ENCODE results near the gene SERPIND1. TPM values are rescaled to one million over a fixed set of nuclear protein-coding genes. Genes with fewer than 3 reads are reported as not detected.

SERPIND1 gene
- total RNA-seq, 1 donor: not detected

DNA sequence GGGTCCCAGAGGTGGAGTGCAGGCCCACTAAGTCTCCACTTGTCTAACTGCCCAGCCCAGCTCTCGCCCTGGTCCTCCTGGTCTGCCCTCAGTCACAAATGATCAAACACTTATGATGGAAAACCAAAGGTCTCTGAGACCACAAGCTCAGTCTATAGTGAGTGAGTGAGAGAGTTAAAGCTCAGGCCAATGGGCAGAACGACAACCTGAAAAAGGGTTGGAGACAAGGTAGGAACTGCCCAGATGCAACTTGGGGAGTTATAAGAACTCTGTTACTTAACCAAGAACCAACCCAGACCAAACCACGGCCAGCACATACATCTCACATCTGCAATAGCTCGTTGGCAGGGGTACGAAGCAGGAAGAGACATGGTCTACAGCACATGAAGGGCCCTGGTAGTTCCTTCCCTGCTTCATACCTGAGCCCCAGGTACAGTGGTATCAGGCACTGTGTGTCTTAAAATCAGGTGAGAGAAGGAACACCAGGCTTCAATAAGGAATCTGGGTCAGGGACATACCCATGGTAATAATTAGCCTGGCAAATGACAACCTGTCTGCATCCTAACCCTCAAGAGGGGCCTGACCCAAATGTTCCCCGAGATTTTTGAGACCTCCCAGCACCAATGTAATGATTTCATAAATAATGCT is 35.7 kb downstream of the SERPIND1 start:
- Histone ChIP-seq H3K4me2 (ENCODE audit: insufficient read depth, low read length) (no peak overlapping the region), H2AFZ (ENCODE audit: low read length) (no peak overlapping the region), H3K4me3 (ENCODE audit: insufficient read depth, low read length) (no peak overlapping the region), H3K79me2 (ENCODE audit: insufficient read depth, low read length) (no peaks in the 10 kb centered on the region), H3K9me3 (ENCODE audit: low read depth, low read length) (no peaks in the 10 kb centered on the region), H3K36me3 (ENCODE audit: insufficient read depth, low read length) (peaks cover 46% of the 10 kb centered on the region), H3K27me3 (ENCODE audit: insufficient read depth, low read length) (no peaks in the 10 kb centered on the region), H3K27ac (ENCODE audit: low read depth, low read length) (no peak overlapping the region), H4K20me1 (ENCODE audit: insufficient read depth, low read length) (no peaks in the 10 kb centered on the region), H3K4me1 (ENCODE audit: insufficient read depth, low read length) (peaks cover 19% of the 10 kb centered on the region)
- TF ChIP-seq, protein P1, sequence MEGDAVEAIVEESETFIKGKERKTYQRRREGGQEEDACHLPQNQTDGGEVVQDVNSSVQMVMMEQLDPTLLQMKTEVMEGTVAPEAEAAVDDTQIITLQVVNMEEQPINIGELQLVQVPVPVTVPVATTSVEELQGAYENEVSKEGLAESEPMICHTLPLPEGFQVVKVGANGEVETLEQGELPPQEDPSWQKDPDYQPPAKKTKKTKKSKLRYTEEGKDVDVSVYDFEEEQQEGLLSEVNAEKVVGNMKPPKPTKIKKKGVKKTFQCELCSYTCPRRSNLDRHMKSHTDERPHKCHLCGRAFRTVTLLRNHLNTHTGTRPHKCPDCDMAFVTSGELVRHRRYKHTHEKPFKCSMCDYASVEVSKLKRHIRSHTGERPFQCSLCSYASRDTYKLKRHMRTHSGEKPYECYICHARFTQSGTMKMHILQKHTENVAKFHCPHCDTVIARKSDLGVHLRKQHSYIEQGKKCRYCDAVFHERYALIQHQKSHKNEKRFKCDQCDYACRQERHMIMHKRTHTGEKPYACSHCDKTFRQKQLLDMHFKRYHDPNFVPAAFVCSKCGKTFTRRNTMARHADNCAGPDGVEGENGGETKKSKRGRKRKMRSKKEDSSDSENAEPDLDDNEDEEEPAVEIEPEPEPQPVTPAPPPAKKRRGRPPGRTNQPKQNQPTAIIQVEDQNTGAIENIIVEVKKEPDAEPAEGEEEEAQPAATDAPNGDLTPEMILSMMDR (IDR thresholded peaks at IDR 0.05; ENCODE audit: extremely low read depth, low read depth, low read length): no peak
- DNase-seq (ENCODE audit: insufficient read length, low spot score, missing footprints): no peak

DNA sequence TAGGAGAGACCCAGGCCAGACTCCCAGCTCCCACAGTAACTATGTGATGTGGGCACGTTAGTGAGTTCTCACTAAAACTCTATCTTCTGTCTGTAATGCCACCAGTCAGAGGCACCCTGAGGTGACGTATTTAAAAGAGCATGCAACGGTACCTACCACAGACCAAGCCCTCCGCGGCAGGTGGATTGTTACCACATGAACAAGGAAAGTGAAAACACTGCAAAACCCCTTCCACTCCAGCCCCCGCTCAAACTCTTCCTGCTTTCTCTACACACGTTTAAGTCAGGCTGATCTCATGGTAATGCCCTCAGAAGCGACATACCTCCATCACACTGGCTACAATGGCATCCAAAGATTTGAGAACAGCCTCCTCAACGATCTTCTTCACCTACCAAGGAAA is 36.7 kb downstream of the SERPIND1 start:
- DNase-seq (ENCODE audit: insufficient read length, low spot score, missing footprints): no peak
- peaks cover 19% of the 10 kb centered on the region for H3K4me1 ChIP-seq (ENCODE audit: insufficient read depth, low read length)
- no peaks in the 10 kb centered on the region for H4K20me1 ChIP-seq (ENCODE audit: insufficient read depth, low read length)
- no peak overlapping the region for H2AFZ ChIP-seq (ENCODE audit: low read length)
- peaks cover 39% of the 10 kb centered on the region for H3K36me3 ChIP-seq (ENCODE audit: insufficient read depth, low read length)
- no peak overlapping the region for H3K4me3 ChIP-seq (ENCODE audit: insufficient read depth, low read length)
- H3K9me3 ChIP-seq (ENCODE audit: low read depth, low read length): no peaks in the 10 kb centered on the region
- H3K27me3 ChIP-seq (ENCODE audit: insufficient read depth, low read length): no peaks in the 10 kb centered on the region
- no peaks in the 10 kb centered on the region for H3K79me2 ChIP-seq (ENCODE audit: insufficient read depth, low read length)
- TF ChIP-seq, protein P1 (IDR thresholded peaks at IDR 0.05; ENCODE audit: extremely low read depth, low read depth, low read length): no peak
- no peak overlapping the region for H3K27ac ChIP-seq (ENCODE audit: low read depth, low read length)
- H3K4me2 ChIP-seq (ENCODE audit: insufficient read depth, low read length): no peak overlapping the region

DNA sequence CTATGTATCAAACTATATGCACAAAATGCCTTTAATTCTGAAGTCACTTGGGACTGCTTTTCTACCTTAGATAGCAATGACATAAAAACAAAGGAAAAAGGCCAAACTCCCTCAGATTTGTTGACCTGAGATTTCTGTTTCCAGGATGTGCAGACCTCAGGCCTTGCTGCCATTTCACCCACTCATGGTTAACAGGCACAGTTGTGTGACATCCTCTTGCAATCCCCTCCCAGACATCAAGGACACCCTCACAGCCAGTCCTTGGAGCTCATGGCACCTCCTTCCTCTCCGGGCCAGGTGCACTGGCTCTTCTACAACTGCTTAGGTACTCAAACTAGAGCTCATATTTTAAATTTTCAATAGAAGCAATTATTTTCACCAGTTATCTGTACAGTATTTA is 37.3 kb downstream of the SERPIND1 start:
- Histone ChIP-seq H3K36me3 (ENCODE audit: insufficient read depth, low read length) (peaks cover 36% of the 10 kb centered on the region), H4K20me1 (ENCODE audit: insufficient read depth, low read length) (no peaks in the 10 kb centered on the region), H2AFZ (ENCODE audit: low read length) (no peak overlapping the region), H3K9me3 (ENCODE audit: low read depth, low read length) (no peaks in the 10 kb centered on the region), H3K27me3 (ENCODE audit: insufficient read depth, low read length) (no peaks in the 10 kb centered on the region), H3K4me3 (ENCODE audit: insufficient read depth, low read length) (no peak overlapping the region), H3K4me2 (ENCODE audit: insufficient read depth, low read length) (no peak overlapping the region), H3K27ac (ENCODE audit: low read depth, low read length) (no peak overlapping the region), H3K4me1 (ENCODE audit: insufficient read depth, low read length) (peaks cover 14% of the 10 kb centered on the region), H3K79me2 (ENCODE audit: insufficient read depth, low read length) (no peaks in the 10 kb centered on the region)
- DNase-seq (ENCODE audit: insufficient read length, low spot score, missing footprints): no peak
- TF ChIP-seq, protein P1 (IDR thresholded peaks at IDR 0.05; ENCODE audit: extremely low read depth, low read depth, low read length): no peak

DNA sequence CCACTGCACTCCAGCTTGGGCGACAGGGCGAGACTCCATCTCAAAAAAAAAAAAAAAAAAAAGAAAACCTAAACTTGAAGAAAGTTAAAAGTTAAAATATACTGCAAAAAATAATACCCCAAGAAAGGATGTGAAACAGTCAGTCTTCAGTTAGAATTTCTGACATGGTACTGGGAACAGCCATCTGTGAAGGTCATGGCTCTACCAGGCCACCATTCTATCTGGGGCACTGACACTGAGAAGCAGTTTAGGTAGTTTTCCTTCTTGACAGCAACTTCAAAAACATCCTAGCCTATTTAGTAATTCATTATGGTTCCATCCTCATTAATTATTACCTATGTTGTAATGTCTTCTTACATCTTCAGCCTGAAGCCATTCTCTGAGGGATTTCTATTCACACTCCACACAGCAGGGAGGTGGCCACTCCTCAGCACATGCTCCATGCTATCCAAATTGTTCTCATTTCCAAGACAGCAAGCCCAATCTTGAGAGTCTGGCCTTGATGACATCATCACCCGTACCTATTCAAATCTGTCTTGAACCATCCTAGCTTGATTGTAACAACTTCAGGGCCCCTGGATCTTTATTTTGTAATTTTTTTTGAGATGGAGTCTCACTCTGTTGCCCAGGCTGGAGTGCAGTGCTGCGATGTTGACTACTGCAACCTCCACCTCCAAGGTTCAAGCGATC is 38.2 kb downstream of the SERPIND1 start:
- TF ChIP-seq, protein P1 (IDR thresholded peaks at IDR 0.05; ENCODE audit: extremely low read depth, low read depth, low read length): no peak
- H3K27me3 ChIP-seq (ENCODE audit: insufficient read depth, low read length): no peaks in the 10 kb centered on the region
- H3K79me2 ChIP-seq (ENCODE audit: insufficient read depth, low read length): no peaks in the 10 kb centered on the region

More for the DNA sequence above, 38.2 kb downstream of the SERPIND1 start:
- Histone ChIP-seq H3K27ac (ENCODE audit: low read depth, low read length) (no peak overlapping the region), H3K9me3 (ENCODE audit: low read depth, low read length) (no peaks in the 10 kb centered on the region), H3K4me2 (ENCODE audit: insufficient read depth, low read length) (no peak overlapping the region), H3K36me3 (ENCODE audit: insufficient read depth, low read length) (peaks cover 43% of the 10 kb centered on the region), H4K20me1 (ENCODE audit: insufficient read depth, low read length) (no peaks in the 10 kb centered on the region), H3K4me1 (ENCODE audit: insufficient read depth, low read length) (peaks cover 8% of the 10 kb centered on the region), H2AFZ (ENCODE audit: low read length) (no peak overlapping the region), H3K4me3 (ENCODE audit: insufficient read depth, low read length) (no peak overlapping the region)
- DNase-seq (ENCODE audit: insufficient read length, low spot score, missing footprints): no peak
